ENCODE measurements around the gene ARSH. TPM values are rescaled to one million over a fixed set of nuclear protein-coding genes. Genes with fewer than 3 reads are reported as not detected.
"Not testable (repeated sequence)": the region's sequence is repeated elsewhere in the genome, so short reads cannot be mapped to it uniquely, and the experiment has no call there.

The ARSH gene
- polyA plus RNA-seq, 4 donors = 0.04 TPM; not detected in 3

DNA sequence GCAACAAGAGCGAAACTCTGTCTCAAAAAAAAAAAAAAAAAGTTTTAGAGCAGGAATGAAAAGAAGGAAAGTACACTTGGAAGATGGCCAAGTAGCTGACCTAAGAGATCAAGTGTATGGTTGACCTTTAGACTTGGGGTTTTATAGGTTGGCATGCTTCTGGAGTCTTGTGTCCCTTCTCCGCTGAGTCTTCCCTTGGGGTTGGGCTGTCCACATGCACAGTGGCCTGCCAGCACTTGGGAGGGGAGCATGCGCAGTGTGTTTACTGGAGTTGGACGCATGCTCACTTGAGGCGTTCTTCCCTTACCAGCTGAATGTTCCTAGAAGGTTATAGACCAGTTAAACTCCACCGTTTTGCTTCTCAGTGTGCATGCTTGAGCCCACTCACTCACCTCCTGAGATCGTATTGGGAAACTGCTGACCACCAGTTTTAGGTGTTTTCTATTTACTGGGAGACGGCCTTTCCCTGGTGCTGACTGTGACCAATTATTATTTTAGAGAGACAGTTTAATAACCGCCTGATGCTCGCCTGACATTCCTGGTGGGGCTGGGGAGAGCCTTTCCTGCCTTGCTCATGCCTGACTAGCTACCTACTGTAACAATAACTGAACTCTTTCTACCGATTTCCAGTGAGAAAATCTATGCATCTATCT is 44.3 kb downstream of the ARSH start:
- not testable (repeated sequence) for H3K4me1 ChIP-seq (ENCODE audit: control insufficient read depth in 3 of 3, insufficient read depth in 2 of 3, low read depth in 1 of 3, low read length in 2 of 3); H3K9me3 ChIP-seq (ENCODE audit: control insufficient read depth in 2 of 2, insufficient read depth in 1 of 2, low read depth in 1 of 2, low read length in 1 of 2); H3K36me3 ChIP-seq (ENCODE audit: control insufficient read depth in 3 of 3, insufficient read depth in 2 of 3, low read depth in 1 of 3, low read length in 3 of 3); H3K27me3 ChIP-seq (ENCODE audit: control insufficient read depth in 3 of 3, insufficient read depth in 3 of 3, low read length in 3 of 3); FAIRE-seq; H3K4me3 ChIP-seq (ENCODE audit: low read depth in 1 of 3, low read length in 3 of 3)
- H3K27ac ChIP-seq (ENCODE audit: low read depth in 1 of 3, low read length in 2 of 3) = peak overlapping the region in 1 of 3 donors; percentile 32
- DNase-seq = peak; percentile 62 to 86
- WGBS, 3 donors = 45 to 66% (median 59%) methylated on average over 9 to 11 of the region's 11 CpGs

DNA sequence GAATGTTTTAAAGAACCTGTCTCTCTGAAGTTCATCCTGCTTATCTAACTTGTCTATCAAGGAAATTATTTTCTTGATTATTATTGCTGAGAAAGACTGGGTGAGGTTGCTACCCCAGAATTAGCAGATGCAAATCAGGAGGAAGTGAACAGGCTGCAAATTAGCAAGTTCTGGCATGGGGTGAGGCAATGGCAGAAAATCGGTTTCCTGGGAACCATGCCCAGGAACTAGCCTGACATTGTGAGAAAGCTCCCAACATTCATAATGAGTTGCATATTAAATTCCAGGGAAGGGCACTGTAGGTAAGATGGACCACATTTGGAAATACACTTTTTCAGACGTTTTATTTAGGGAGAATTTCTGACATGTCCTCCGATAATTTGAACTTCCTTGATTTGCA is 46.5 kb downstream of the ARSH start:
- WGBS, 3 donors = 29 to 55% (median 35%) methylated on average over 3 of the region's 3 CpGs
- no peak overlapping the region for H3K27ac ChIP-seq (ENCODE audit: low read depth in 1 of 3, low read length in 2 of 3)
- no peaks in the 10 kb centered on the region for H3K27me3 ChIP-seq (ENCODE audit: control insufficient read depth in 3 of 3, insufficient read depth in 3 of 3, low read length in 3 of 3)
- FAIRE-seq (no peak), DNase-seq (peak in 1 of 2 donors; percentile 19)
- peaks cover 0 to 2% (median 0%) of the 10 kb centered on the region in 3 donors for H3K4me1 ChIP-seq (ENCODE audit: control insufficient read depth in 3 of 3, insufficient read depth in 2 of 3, low read depth in 1 of 3, low read length in 2 of 3)
- H3K36me3 ChIP-seq (ENCODE audit: control insufficient read depth in 3 of 3, insufficient read depth in 2 of 3, low read depth in 1 of 3, low read length in 3 of 3) = no peaks in the 10 kb centered on the region
- no peaks in the 10 kb centered on the region for H3K9me3 ChIP-seq (ENCODE audit: control insufficient read depth in 2 of 2, insufficient read depth in 1 of 2, low read depth in 1 of 2, low read length in 1 of 2)
- H3K4me3 ChIP-seq (ENCODE audit: low read depth in 1 of 3, low read length in 3 of 3) = no peak overlapping the region

GRCh38 chrX:3066555-3066954 is 60.2 kb downstream of the ARSH start:
- H3K27me3 ChIP-seq (ENCODE audit: control insufficient read depth in 3 of 3, insufficient read depth in 3 of 3, low read length in 3 of 3) = no peaks in the 10 kb centered on the region
- DNase-seq = no peak
- H3K36me3 ChIP-seq (ENCODE audit: control insufficient read depth in 3 of 3, insufficient read depth in 2 of 3, low read depth in 1 of 3, low read length in 3 of 3) = no peaks in the 10 kb centered on the region
- no peaks in the 10 kb centered on the region for H3K4me1 ChIP-seq (ENCODE audit: control insufficient read depth in 3 of 3, insufficient read depth in 2 of 3, low read depth in 1 of 3, low read length in 2 of 3)
- H3K9me3 ChIP-seq (ENCODE audit: control insufficient read depth in 2 of 2, insufficient read depth in 1 of 2, low read depth in 1 of 2, low read length in 1 of 2) = no peaks in the 10 kb centered on the region
- H3K4me3 ChIP-seq (ENCODE audit: low read depth in 1 of 3, low read length in 3 of 3) = no peak overlapping the region
- 14 to 26% (median 22%) methylated on average over 9 of the region's 9 CpGs for WGBS, 3 donors
- FAIRE-seq = no peak
- no peak overlapping the region for H3K27ac ChIP-seq (ENCODE audit: low read depth in 1 of 3, low read length in 2 of 3)

DNA sequence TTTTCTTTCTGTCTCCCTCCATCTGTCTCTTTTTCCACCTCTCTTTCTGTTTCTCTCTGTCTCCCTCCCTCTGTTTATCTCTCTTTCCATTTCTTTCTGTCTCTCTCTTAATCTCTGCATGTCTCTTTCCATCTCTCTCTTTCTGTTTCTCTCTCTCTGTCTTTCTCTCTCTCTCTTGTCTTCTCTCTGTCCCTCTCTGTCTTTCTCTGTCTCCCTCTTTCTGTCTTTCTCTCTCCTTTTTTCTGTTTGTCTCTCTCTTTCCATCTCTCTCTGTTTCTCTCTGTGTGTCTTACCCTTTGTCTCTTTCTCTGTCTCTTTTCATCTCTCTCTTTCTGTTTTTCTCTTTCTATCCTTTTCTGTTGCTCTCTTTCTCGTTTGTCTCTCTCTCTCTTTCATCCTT is 69.6 kb downstream of the ARSH start:
- WGBS, 3 donors = 7 to 23% (median 18%) methylated on average over 1 of the region's 1 CpG
- Histone ChIP-seq H3K4me3 (ENCODE audit: low read depth in 1 of 3, low read length in 3 of 3) (no peak overlapping the region), H3K4me1 (ENCODE audit: control insufficient read depth in 3 of 3, insufficient read depth in 2 of 3, low read depth in 1 of 3, low read length in 2 of 3) (no peaks in the 10 kb centered on the region), H3K27me3 (ENCODE audit: control insufficient read depth in 3 of 3, insufficient read depth in 3 of 3, low read length in 3 of 3) (no peaks in the 10 kb centered on the region), H3K36me3 (ENCODE audit: control insufficient read depth in 3 of 3, insufficient read depth in 2 of 3, low read depth in 1 of 3, low read length in 3 of 3) (no peaks in the 10 kb centered on the region), H3K27ac (ENCODE audit: low read depth in 1 of 3, low read length in 2 of 3) (no peak overlapping the region), H3K9me3 (ENCODE audit: control insufficient read depth in 2 of 2, insufficient read depth in 1 of 2, low read depth in 1 of 2, low read length in 1 of 2) (no peaks in the 10 kb centered on the region)
- FAIRE-seq (no peak), DNase-seq (no peak)

DNA sequence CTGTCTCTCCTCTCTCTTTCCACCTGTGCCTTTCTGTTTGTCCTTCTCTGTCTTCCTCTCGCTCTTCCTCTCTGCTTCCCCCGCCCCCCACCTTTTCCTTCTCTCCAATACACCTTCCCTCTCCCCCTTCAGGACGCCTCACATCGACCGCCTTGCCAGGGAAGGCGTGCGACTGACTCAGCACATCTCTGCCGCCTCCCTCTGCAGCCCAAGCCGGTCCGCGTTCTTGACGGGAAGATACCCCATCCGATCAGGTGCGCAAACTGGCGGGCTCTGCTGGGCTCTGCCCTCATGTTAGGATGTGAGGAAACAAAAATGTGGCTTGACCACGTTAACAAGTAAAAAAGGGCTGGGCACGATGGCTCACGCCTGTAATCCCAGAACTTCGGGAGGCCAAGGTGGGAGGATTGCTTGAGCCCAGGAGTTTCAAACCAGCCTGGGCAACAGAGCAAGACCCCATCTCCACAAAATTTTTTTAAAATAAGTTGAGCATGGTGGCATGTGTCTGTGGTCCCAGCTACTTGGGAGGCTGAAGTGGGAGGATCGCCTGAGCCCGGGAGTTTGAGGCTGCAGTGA is 70.2 kb downstream of the ARSH start:
- Histone ChIP-seq H3K4me1 (ENCODE audit: control insufficient read depth in 3 of 3, insufficient read depth in 2 of 3, low read depth in 1 of 3, low read length in 2 of 3) (no peaks in the 10 kb centered on the region), H3K4me3 (ENCODE audit: low read depth in 1 of 3, low read length in 3 of 3) (no peak overlapping the region), H3K27me3 (ENCODE audit: control insufficient read depth in 3 of 3, insufficient read depth in 3 of 3, low read length in 3 of 3) (no peaks in the 10 kb centered on the region), H3K9me3 (ENCODE audit: control insufficient read depth in 2 of 2, insufficient read depth in 1 of 2, low read depth in 1 of 2, low read length in 1 of 2) (no peaks in the 10 kb centered on the region), H3K36me3 (ENCODE audit: control insufficient read depth in 3 of 3, insufficient read depth in 2 of 3, low read depth in 1 of 3, low read length in 3 of 3) (no peaks in the 10 kb centered on the region), H3K27ac (ENCODE audit: low read depth in 1 of 3, low read length in 2 of 3) (no peak overlapping the region)
- DNase-seq (no peak), FAIRE-seq (no peak)
- 49 to 60% (median 50%) methylated on average over 21 of the region's 21 CpGs for WGBS, 3 donors

Other genes starting within 250 kb of the ARSH start
- gene GYG2, start 177.6 kb upstream of the ARSH start, polyA plus RNA-seq = 10 to 100 TPM in 1 of 4 donors, 1 to 10 TPM in 3; 1.6 to 12.5 (median 4.3) TPM
- gene ARSD, start 77.2 kb upstream of the ARSH start, polyA plus RNA-seq = 10 to 100 TPM; 12.3 to 39.6 (median 15.5) TPM
- gene ARSF, start 34.9 kb downstream of the ARSH start, polyA plus RNA-seq = not detected

Measured in small intestine (tissue), 7 donors.